ENCODE measurements around the gene MSI2.

MSI2 gene

DNA sequence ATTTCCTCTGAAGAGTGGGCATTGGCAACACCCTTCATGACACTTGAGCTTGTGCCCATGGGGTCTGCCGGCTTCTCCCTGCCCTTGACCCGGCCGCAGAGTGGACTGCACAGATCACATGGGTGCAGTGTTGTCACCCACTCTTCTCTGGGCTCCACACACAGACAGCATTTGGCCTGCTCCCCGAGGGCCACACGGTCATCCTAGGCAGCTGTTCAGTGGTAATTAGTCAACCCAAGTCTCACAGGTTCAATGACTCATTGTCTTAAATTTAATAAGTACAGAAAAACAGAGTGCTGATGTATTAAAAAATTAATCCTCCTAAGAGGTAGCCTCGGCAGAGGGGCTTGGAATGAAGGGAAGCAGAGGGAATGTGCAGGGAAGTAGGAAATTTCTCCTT lies 204.8 kb downstream of the MSI2 start:
- no peak for DNase-seq (ENCODE audit: low spot score)

DNA sequence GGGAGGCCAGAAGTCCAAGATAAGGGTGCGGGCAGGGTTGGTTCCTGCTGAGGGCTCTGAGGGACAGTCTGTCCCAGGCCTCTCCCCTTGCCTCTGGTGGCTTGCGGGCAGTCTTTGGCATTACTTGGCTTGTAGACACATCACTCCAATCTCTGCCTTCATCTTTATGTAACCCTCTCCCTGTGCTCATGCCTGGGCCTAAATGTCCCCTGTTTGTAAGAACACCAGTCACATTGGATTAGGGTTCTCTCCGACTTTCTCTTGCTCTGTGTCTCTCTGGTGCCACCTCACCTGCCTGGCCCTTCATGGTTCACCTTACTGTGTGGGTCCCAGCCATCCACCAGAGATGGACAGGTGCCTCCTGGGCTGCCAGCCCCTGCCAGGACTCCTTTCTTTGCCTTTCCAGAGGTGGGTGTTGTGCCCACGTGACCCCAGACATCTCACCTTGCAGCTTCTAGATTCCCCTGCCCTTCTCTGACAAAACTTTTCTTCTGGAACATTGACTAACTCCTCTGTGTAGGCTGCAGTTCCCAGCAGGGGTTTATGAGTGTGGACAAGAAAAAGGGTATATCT lies 205.8 kb downstream of the MSI2 start:
- DNase-seq (ENCODE audit: low spot score): no peak

DNA sequence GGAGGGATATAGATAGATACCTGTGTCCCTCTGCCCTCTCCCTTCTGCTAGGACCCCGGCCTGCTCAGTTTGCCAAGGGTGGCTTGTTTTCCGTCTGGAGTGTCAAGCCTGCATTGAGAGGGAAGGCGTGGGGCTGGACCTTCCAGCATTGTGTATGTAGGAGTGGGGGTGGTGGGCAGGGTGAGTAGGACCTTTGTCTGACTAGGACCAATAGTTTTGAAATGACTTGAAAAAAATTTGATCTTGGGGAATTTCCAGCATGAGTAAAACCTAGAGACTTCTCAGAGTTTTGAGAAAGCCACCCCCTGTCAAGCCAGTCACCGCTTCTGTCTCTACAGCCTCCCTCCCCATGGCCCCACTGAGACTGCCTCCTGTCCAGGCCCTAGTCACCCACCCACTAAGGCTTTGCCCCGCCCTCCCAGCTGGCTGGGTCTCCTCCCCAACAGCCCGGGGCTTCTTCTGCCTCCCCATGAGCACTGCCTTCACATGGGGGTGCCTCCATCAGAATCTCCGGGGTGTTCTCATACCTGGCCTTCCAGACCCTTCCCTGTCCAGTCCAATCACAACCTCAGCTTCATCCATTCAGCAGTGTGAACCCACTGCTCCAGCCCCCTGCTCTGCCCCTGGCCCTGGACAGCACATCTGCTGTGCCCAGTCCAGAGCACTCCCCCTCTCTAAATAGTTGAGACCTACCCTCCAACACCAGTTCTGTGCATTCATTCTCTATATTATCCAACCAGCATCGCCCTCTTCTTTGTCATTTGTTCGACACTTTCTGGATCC lies 207.0 kb downstream of the MSI2 start:
- DNase-seq (ENCODE audit: low spot score): no peak

DNA sequence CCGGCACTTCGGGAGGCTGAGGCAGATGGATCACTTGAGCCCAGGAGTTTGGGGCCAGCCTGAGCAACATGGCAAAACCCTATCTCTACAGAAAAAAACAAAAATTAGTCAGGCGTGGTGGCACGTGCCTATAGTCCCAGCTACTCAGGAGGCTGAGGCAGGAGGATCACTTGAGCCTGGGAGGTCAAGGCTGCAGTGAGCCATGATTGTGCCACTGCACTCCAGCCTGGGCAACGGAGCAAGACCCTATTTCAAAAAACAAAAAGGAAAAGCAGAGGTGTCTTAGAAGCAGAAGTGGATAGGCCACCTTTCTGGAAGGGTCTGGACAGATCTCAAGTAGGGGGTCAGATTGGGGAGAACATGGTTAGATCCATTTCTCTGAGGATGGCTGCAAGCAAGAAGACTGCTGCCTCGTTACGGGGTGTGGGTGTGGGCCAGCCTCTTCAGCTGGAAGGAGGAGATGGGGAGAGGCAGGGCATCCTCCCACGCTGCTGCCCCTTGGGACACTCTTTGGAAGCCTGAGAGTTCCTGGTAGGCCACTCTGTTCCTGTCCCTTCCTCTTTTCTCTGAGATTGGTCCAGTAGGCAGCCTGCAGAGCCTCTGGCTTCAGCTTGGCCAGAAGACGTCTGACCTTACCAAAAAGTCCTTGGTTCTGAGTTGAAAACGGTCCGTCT lies 208.0 kb downstream of the MSI2 start:
- DNase-seq (ENCODE audit: low spot score): no peak

DNA sequence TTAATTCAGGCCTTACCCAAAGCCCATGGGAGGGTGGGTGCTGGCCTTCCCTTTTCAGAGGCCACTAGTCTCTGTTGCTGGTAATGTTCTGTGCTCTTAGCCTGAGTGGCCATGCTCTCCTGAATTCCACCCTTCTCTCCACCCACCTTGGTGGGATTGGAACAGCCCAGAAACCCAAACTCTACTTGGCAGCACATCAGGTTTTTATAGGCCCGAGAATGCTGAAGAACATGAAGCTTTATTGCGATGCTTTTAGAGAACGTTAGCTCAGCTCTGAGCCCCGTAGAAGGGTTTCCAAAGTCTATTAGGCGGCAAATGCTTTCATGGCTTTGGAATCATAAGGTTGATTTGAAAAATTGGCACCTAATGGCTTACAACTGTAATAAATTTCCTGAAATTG lies 209.3 kb downstream of the MSI2 start:
- DNase-seq (ENCODE audit: low spot score): no peak

DNA sequence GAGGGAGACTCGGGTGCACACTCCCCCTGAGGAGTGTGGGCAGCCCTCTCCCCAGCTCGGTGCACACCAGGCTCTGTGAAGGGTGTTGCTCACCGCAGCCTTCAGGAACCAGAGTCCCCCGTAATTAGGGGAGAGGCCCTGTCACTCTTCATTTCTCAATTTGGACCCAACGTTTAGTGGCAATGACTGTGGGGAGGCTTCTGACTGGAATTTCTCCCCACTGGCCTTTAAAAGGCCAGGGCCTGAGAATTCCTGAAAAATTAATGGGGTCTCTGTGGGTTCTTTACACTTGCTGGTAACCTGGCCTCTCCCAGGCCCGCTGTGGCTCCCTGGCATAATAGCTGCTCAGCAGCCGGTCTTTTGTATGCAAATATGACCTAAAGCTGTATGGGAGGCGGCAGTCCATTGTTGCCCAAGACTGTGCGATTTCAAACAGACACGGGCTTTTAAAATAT lies 209.7 kb downstream of the MSI2 start:
- no peak for DNase-seq (ENCODE audit: low spot score)

DNA sequence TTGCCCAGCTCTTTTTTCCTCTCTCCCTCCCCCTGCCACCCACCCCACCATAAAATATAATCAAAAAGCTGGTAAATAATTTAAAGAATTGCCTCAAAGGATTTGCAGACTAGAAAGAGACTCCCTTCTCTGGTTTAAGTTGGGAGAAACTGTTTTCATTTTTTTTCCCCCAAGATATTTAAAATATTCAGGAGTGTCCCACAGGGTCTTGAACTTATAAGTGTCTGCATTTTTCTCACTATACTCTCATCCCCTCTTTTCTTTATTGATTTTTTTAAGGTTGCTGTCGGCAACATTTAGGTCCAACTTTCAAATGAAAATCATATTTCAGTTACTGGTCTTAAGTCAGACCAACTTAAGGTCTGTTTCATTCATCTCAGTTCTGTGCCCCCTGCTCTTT lies 210.2 kb downstream of the MSI2 start:
- no peak for DNase-seq (ENCODE audit: low spot score)

DNA sequence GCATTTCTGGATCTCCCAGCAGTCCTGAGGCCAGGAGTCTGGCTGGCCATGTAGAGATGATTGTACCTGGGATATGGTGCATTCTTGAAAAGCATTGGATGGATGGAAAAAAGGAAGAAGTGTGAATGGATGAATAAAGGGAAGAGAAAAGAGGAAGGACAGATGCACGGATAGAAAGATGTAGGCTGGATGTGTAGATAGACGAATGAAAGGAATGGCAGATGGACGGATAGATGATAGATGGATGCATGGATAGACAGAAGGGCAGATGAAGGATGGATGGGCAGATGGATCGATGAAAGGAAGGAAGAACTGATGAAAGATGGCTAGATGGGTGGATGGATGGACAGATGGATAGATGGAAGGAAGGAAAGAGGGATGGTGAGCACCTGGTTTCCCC lies 210.9 kb downstream of the MSI2 start:
- no peak for DNase-seq (ENCODE audit: low spot score)

DNA sequence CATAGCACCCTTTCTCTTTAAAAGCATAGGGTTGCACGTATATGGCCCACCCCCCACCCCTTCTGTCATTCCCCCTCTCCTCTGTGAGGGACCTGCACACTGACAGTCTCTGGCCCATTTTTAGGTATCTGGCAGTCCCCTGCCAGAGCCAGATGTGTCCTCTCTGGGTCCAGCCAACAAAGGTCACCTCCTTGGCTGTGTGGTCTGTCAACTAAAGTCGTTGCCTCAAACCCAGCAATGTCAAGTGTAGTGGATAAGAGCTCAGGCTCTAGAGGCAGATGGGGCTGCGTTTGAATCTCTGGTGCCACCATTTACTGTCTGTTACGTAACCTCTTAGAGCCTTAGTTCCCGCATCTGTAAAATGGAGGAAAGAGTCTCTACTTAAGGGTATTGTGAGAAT lies 211.5 kb downstream of the MSI2 start:
- no peak for DNase-seq (ENCODE audit: low spot score)

DNA sequence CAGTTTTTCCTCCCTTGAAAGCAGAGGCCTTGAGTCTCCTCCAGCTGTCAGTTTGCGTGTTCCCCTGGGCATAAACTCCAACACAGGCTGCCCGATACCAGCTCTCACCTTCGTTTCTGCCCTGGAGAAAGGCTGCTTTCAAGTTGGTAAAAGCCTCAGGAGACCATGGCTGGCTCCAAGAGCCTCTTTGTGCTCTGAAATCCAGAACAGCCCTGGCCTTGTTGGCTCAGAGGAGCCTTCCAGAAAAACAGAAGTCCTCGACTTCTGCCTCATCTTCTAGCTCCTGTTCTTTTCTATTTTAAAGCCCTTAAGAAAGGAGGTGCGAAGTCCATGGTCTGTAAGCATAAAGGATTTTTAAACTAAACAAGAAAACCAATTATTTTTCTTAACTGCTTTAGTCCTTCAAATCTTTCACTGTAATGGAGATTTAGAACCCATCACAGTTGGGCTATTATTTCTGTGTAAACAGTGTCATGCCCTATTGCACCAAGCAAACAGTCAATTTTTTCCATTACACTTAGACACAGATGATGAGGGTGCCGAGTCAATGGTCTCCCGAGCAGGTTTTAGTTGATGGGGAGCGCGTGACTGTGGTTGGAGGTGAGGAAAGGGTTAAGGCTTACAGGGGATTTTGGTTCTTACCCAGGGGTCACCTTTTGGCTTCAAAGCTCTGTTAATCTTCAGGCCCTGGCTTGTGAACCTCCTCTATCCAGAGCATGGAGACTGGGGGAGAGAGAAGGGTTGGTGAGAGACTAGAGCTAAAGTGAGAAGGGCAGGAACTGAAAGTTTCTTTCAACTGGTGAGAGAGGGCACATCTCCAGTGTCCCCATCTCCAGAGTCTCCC lies 212.8 kb downstream of the MSI2 start:
- no peak for DNase-seq (ENCODE audit: low spot score)

DNA sequence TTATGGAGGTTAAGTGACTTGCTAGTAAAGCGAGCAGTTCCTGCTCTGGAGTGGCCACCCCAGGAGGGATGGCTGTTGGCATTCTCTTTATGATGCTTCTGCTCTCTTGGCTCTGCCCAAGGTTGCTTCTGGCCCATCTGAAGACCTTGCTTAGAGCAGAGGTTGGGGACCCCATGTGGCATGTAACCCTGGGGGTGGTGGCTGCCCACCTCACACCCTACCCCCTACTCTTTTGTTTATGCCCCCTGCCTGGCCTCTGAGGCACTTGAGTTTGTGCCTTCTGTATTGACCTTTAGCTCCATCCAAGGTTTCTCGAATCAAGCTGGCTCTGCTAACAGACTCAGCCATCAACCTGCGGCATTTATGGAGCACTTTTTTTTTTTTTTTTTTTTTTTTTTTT lies 214.6 kb downstream of the MSI2 start:
- no peak for DNase-seq (ENCODE audit: low spot score)

DNA sequence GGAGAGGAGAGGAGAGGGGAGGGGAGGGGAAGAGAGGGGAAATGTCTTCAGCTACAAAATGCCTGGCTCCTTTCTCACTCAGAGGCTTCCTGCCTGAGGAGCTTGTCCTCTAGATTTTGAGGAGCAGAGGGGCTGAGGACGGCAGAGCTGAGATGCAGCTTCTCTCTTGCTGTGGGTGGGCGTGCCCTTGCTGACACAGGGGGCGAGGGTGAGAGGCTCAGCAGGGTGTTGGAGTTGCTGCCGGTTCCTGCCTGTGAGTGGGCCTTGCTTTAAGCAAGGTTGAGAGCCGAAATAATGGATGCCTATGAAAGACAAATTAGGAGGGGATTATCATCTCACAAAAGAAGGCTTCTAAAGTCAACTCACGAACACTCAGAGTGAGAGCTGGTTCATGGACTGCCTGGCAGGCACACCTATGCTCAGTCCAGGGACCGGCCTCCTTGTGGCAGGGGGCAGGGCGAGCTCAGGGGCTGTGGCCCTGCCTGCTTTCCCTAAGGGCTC lies 215.6 kb downstream of the MSI2 start:
- DNase-seq (ENCODE audit: low spot score): peak; percentile 71

DNA sequence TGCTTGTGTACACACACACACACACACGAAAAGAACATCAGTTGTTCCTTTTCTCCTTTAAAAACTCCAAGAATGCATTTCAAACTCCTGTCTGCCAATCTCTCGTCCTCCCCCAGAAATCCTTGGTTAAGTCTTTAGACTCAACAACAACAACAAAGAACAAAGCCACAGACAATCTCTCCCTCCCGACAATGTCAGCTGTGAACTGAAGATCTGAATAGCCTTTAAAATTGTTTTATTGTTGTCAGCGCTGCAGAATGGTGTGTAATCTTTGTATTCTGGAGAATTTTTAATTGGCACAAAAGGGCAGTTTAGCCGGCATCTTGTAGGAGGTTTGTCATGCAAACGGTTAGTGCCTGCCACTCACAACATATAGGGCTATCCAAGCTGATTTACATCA lies 219.5 kb downstream of the MSI2 start:
- no peak for DNase-seq (ENCODE audit: low spot score)

DNA sequence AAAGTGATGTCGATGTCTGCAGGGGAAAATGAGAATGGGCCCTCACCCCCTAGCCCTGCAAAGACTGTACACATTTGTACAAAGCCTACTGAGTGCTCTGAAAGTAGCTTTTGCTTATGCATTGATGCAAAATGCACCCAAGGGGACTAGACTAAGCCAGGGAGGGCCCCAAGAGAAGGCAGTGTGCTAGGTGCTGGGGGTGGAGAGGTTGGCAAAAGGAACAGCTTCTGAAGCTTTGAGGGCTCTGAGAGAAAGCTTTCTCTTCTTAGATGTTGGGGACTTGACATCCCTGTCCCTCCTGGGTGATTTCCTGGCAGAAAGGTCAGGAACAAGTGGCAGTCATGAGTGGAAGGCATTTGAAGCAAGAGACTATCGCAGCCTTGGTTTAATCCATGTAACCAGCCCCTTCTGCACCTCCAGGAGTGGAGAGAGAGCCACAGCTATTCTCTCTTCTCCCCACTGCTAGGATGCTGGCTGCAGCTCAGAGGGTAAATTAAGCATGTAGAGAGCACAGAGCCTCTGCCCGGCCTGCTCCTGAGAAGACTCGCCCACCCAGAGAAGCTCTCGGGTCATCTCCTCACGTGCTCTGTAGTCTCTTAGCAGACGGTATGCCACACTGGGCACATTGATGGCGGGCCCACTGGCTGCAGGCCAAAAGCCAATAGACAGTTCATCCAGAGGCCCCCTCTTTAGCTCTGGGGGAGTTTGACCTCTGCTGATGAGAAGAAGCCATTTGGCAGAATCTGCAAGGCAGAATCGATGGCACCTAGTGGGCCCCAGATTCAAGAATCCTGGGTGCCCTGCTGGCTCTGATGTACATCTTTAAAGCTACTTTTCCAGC lies 221.4 kb downstream of the MSI2 start:
- no peak for DNase-seq (ENCODE audit: low spot score)

DNA sequence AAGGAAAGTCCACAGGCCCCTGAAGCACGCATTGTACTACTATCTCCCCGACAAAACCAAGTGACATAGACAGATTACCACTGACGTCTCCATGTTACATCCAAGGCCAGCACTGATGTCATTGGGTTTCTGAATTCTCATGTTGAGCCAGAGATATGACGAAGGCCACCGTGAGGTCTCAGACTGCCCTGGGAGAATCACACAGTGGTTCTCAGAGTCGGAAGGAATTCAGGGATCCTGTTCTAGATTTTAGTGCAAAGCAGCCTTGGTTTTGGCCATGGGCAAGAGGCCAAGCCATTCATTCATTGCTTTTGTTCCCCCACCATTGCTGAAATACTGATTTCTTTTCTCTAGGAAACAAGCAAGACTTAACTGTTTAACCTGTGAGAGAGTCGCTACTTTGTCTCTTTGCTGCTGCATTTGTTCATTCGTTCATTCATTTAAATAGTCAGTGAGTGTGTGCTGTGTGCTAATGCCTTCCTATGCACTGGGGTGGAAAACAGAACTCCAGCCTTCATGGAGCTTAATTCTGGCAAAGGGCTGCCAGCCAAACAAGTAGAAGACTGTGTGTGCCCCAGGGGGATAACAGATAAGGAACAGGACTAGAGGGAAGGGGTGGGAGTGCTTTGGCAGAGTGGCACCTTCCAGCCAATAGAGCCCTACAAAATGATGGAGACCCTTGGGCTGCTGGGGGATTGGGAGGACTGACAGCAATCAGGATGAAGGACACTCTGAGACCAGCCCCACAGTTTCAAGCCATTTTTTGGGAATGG lies 222.3 kb downstream of the MSI2 start:
- no peak for DNase-seq (ENCODE audit: low spot score)

DNA sequence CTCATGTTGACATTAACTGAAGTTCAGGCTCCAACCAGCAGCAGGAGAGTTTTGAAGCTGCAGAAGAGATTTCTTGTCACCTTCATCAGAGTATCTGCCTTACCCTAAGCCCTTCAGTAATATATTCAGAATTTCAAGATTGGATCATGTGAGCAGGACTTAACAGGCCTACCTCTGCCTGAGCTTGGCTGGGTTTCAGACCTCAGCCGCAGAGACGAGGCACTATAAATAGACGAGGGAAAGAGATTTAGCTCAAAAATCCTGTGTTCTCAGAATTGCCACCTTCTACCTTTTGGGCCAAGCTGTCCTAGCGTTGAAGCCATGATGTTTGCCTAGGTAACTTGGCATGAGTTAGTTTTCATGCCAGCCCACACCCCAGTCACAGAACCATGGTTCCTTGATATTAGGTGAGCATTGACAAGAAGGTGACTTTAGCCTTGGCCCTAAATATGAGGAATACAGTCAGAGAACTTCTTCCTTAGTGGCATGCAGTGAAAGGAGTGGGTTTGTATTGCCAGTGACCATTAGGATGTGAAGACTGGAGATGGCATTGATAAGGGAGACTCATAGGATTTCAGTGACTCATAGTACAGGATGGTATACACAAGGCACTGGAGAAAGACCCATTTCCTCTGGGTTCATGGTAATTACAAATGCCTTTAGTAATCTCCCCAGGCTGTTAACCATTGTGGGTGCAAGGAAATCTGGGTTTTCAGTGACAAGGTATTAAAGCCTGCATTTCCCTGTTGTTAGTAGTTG lies 224.3 kb downstream of the MSI2 start:
- no peak for DNase-seq (ENCODE audit: low spot score)

DNA sequence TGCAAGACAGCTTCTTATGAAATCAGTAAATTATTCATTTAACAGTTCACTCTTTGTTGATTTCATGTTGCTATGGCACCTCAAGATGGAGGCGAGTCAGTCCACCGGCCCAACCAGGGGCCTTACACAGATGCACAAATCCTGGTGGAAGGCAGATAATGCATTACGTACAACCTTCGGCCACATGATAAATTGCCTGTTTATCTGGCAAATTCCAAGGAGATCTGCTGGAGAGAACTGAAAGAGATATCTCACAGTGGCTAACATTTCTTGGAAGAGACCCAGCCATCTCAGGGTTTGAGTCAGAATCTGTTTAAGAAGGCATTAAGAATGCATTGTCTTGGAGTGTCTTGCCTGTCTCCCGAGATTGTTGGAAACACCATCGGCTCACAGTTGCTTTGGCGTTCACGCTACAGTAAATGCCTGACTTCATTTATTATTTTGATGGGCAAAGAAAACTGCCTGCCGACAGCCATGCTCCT lies 225.6 kb downstream of the MSI2 start:
- no peak for DNase-seq (ENCODE audit: low spot score)

DNA sequence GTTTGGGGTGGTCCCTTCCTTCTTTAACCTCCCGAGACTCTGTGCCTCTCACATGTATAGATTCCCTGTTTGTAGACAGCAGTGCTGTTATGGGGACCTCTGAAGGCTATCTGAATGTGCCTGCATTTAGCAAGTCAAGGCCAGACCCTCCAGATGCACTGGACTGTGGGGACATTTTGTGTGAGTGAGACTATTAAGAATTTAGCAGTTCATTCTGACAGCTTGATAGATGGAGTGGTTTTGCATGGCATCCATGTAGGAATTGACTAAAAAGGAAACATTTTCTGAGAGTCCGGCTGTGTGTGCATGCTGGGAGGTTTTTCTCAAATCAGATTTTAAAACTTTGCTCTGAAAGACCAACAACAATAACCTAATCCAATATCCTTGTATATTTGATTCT lies 226.3 kb downstream of the MSI2 start:
- DNase-seq (ENCODE audit: low spot score): no peak

DNA sequence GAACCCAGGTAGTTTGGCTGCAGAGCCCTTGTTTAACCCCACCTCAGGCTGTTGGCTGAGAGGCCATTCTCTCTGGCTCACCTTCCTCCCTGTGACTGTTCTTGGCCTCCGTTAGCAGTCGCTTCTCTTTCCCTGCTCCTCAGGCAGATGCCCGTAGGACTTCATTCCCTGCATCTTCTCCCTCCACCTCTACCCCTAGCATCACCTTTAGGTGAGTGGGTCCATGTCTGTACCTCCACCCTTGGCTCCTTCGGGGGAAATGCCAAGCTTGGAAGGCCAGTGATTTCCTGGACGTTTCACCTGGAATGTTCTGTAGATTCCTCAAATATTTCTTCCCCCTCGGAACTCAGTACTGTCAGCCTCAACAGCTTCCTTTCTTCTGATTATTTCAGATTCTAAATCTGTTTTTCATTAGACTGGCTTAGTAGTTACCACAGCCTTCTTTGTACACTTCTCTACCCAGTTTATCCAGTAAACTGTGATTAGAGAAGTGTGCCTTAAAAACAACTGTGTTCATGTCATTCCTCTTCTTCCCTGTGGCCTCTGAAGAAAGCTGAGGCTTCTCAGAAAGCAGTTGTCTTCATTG lies 227.9 kb downstream of the MSI2 start:
- DNase-seq (ENCODE audit: low spot score): no peak

Measured in ecto neural progenitor cell (in vitro differentiated cells).